ENCODE data around the gene FTH1. TPM values are rescaled to one million over a fixed set of nuclear protein-coding genes. Genes with fewer than 3 reads are reported as not detected.
A peak's percentile ranks its signal among the peaks of the same experiment; 100 is the strongest.

FTH1 gene
- total and polyA plus RNA-seq, 2 of the 4 experiments (the other 2 are of a cell fraction) = 344 to 2,516 TPM

DNA sequence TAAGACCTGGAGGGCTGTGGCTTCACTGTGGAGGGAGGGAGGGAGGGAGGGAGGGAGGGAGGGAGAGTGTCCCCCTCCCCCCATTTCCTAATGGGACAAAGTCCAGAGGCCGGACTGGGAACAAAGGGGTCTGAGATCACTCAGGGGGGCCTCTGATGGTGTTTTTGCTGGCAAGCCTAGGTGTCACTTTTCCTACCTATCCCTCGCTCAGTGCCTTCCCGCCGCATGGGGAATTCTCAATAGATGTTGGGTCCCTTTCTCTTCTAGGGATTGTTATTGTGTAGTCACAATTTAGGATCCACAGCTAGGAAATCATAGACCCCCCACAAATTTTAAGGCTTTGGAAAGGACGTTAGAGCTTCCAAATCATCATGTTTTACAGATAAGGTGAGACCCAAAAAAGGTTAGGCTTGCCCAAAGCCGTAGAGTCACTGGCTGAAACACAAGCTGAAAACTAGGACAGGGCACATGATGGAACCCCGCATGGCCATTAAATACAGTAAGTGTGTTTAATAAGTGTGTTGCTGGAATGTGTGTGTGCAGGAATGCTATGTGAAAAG lies 4.8 kb upstream of the FTH1 start (continued):
- TF ChIP-seq NFE2L2 (IDR thresholded peaks at IDR 0.05; ENCODE audit: low read depth, low read length) = no peak

DNA sequence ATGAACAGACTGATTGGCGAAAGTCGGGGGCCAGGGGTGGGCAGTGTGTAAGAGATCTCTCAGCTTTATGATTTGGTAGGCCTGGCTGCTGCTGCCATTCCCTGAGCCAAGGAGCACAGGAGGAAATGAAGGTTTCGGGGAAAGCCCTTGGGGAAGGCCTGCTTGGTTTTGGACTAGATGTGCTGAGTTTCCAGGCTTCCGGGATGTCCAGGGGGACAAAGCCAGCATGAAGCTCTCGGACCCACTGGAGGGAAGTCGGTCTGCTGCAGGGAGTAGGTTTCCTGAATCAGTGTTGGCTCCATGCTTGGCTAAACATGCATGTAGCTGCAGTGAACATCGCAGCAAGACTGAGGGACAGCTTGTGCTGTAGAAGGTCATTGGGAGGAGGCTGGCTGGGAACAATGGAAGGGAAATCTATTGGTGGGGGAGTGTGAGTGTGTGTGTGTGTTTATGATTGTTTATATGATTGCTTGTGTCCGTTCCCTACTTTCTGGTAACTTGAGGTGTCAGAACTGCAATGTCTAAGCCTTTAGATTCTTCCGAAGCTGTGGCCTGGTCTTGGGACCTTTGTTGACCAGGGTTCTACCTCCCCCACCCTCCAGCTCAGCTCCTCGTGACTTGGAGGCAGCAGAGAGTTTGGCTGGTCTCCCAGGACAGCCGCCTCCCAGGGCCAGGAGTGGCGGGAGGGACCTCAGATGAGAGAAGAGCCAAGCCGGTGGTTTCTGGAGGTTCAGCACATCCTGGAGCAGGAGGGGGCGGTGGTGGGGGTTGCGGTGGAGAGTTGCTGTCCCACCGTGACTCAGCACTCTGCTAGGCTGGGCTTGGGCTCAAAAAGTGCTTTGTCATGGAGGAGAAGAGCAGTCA lies 4.0 kb upstream of the FTH1 start:
- Histone ChIP-seq H3K79me1 (ENCODE audit: low read depth in 1 of 2, low read length in 2 of 2) (peaks cover 7 to 44% of the 10 kb centered on the region in 2 experiments), H2BK120ac (ENCODE audit: low read depth, low read length) (peak overlapping the region; percentile 100), H3K36me3 (ENCODE audit: control insufficient read depth, insufficient read depth, low read length) (peaks cover 3% of the 10 kb centered on the region; the same call in 1 of the 2 replicates), H2BK15ac (ENCODE audit: low read depth, low read length) (peak overlapping the region; percentile 93), H3K27ac (ENCODE audit: insufficient read depth, low read length) (peak overlapping the region; percentile 99), H3K4me1 (ENCODE audit: control insufficient read depth, insufficient read depth, low read length) (peaks cover 33% of the 10 kb centered on the region), H3K27me3 (ENCODE audit: control insufficient read depth, insufficient read depth, low read length) (no peaks in the 10 kb centered on the region), H3K18ac (ENCODE audit: low read depth, low read length) (peak overlapping the region; percentile 98), H4K91ac (ENCODE audit: insufficient read depth, low read depth, low read length) (peak overlapping the region; percentile 97), H3K14ac (replicated peaks; ENCODE audit: low read depth, low read length) (peak overlapping the region; percentile 94), H4K20me1 (ENCODE audit: insufficient read depth, low read length) (peaks cover 8% of the 10 kb centered on the region), H2BK5ac (ENCODE audit: low read depth, low read length, poor library complexity, severe bottlenecking) (peak overlapping the region; percentile 98), H3K9ac (ENCODE audit: low read depth, low read length) (peak overlapping the region; percentile 53), H2BK20ac (ENCODE audit: low read depth, low read length) (peak overlapping the region; percentile 96), H4K5ac (ENCODE audit: low read depth, low read length) (peak overlapping the region; percentile 94), H2AK5ac (ENCODE audit: low read depth, low read length) (peak overlapping the region; percentile 97), H3K4me2 (ENCODE audit: low read depth, low read length) (peak overlapping the region; percentile 44), H3K23ac (ENCODE audit: low read depth, low read length) (peak overlapping the region; percentile 99), H3K4ac (ENCODE audit: low read depth, low read length) (peak overlapping the region; percentile 99), H3K9me3 (ENCODE audit: control insufficient read depth, insufficient read depth, low read length) (no peaks in the 10 kb centered on the region), H2AK9ac (replicated peaks; ENCODE audit: low read depth, low read length, poor library complexity) (peak overlapping the region; percentile 98), H2AFZ (replicated peaks; ENCODE audit: low read length, poor library complexity) (peak overlapping the region; percentile 86), H3K9me1 (ENCODE audit: insufficient read depth, low read length) (peaks cover 28% of the 10 kb centered on the region), H3K4me3 (ENCODE audit: insufficient read depth, low read depth, low read length) (no peak overlapping the region), H4K8ac (ENCODE audit: low read depth in 2 of 2, low read length in 2 of 2) (peak overlapping the region; percentile 35 to 99), H3K56ac (ENCODE audit: extremely low read depth, insufficient read depth, low read length) (peak overlapping the region; percentile 48)
- DNase-seq = peak; percentile 99
- ChIA-PET POLR2A (ENCODE audit: unreplicated experiment) (interaction anchor here (1.2 kb wide), 1 partner anchor 110 kb away, joined by 3 read pairs; no protein-coding TSS in a partner anchor), CTCF (interaction anchor here (0.8 to 3.3 kb wide), 4 partner anchors 74 to 174 kb away, joined by 3 to 17 read pairs (median 3); no protein-coding TSS in a partner anchor)
- ATAC-seq (ENCODE audit: low read depth) = peak; percentile 65
- dilution Hi-C loops (cut with HindIII; ENCODE audit: low sequenced_read_pairs, unreplicated experiment) (no loop called here), in situ Hi-C loops (cut with MboI; ENCODE audit: low sequenced_read_pairs) (no loop called here), intact Hi-C loops (cut with micrococcal nuclease) (no loop called here)
- BruUV-seq (replicated peaks) = no TSS peak
- 20% methylated on average over 6 of the region's 16 CpGs; no CpG with 5 or more reads in 1 of the 2 experiments for WGBS, 2 experiments (ENCODE audit: extremely low coverage in 2 of 2, insufficient read length in 1 of 2)
- no peak for TF ChIP-seq CHD1 (IDR thresholded peaks at IDR 0.05; ENCODE audit: low read depth, low read length)
- TF ChIP-seq RAD21 (IDR thresholded peaks at IDR 0.05; ENCODE audit: low read length) = peak; percentile 32; the same call in 1 of the 2 replicates
- no peak for TF ChIP-seq POLR2A (IDR thresholded peaks at IDR 0.05; ENCODE audit: low read depth, low read length)
- TF ChIP-seq, protein P1, sequence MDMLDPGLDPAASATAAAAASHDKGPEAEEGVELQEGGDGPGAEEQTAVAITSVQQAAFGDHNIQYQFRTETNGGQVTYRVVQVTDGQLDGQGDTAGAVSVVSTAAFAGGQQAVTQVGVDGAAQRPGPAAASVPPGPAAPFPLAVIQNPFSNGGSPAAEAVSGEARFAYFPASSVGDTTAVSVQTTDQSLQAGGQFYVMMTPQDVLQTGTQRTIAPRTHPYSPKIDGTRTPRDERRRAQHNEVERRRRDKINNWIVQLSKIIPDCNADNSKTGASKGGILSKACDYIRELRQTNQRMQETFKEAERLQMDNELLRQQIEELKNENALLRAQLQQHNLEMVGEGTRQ (IDR thresholded peaks at IDR 0.05; ENCODE audit: low read depth, low read length) = peak; percentile 86
- peak; percentile 93 for TF ChIP-seq BHLHE40 (IDR thresholded peaks at IDR 0.05; ENCODE audit: low read depth, low read length)
- TF ChIP-seq RCOR1 (IDR thresholded peaks at IDR 0.05; ENCODE audit: insufficient replicate concordance, low read length) = peak; percentile 12
- TF ChIP-seq, protein P2, sequence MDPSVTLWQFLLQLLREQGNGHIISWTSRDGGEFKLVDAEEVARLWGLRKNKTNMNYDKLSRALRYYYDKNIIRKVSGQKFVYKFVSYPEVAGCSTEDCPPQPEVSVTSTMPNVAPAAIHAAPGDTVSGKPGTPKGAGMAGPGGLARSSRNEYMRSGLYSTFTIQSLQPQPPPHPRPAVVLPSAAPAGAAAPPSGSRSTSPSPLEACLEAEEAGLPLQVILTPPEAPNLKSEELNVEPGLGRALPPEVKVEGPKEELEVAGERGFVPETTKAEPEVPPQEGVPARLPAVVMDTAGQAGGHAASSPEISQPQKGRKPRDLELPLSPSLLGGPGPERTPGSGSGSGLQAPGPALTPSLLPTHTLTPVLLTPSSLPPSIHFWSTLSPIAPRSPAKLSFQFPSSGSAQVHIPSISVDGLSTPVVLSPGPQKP (IDR thresholded peaks at IDR 0.05; ENCODE audit: borderline replicate concordance, low read depth, low read length) = no peak
- TF ChIP-seq MXI1 (IDR thresholded peaks at IDR 0.05; ENCODE audit: borderline replicate concordance, low read depth, low read length) = peak; percentile 51; the same call in 1 of the 2 replicates
- no peak for TF ChIP-seq SMC3 (IDR thresholded peaks at IDR 0.05; ENCODE audit: low read depth, low read length)

Data from IMR-90 (cell line).